Neural cell (in vitro differentiated cells): Measurements from ENCODE around the gene MAPT. TPM values are rescaled to one million over a fixed set of nuclear protein-coding genes. Genes with fewer than 3 reads are reported as not detected.

Source experiments
- H2AFZ ChIP-seq: fragments of 200-600, 300-800 bp; sonication (generic), shearing (Covaris generic); 2 replicates; pipeline ENCODE4 v1.6.0; 2014; ENCODE audit warnings: low read depth, mild to moderate bottlenecking, antibody characterized with exemption, low read length, moderate library complexity
- H3F3A ChIP-seq: fragments of 200-600 bp; shearing (Covaris generic); 2 replicates; pipeline ENCODE4 v1.6.1; 2016; ENCODE audit warnings: mild to moderate bottlenecking, moderate library complexity, mixed read lengths, antibody characterized with exemption, low read length; ENCODE audit not compliant: insufficient read depth, poor library complexity, severe bottlenecking
- H3K27ac ChIP-seq: fragments of 200-600, 300-800 bp; sonication (generic), shearing (Covaris generic); 2 replicates; pipeline ENCODE4 v1.5.1; 2014; ENCODE audit warnings: mild to moderate bottlenecking, low read length, moderate library complexity
- H3K27me3 ChIP-seq: fragments of 300-800, 200-600 bp; sonication (generic), shearing (Covaris generic); 2 replicates; pipeline ENCODE4 v1.6.0; 2014; ENCODE audit warnings: mild to moderate bottlenecking, low read depth, low read length, moderate library complexity; ENCODE audit not compliant: insufficient read depth
- H3K36me3 ChIP-seq: fragments of 300-800, 200-600 bp; sonication (generic), shearing (Covaris generic); 2 replicates; pipeline ENCODE4 v1.5.1; 2014; ENCODE audit warnings: mild to moderate bottlenecking, antibody characterized with exemption, low read length, moderate library complexity; ENCODE audit not compliant: insufficient read depth
- H3K4me2 ChIP-seq: fragments of 300-800, 200-600 bp; sonication (generic), shearing (Covaris generic); 2 replicates; pipeline ENCODE4 v1.6.0; 2014; ENCODE audit warnings: mild to moderate bottlenecking, low read length
- H3K4me3 ChIP-seq: fragments of 300-800, 200-600 bp; sonication (generic), shearing (Covaris generic); 2 replicates; pipeline ENCODE4 v1.5.1; 2014; ENCODE audit warnings: mild to moderate bottlenecking, low read length, moderate library complexity
- H3K79me2 ChIP-seq: fragments of 200-600 bp; shearing (Covaris generic); replicated peaks from 2 replicates; pipeline ENCODE4 v1.6.0; 2014; ENCODE audit warnings: mild to moderate bottlenecking, low read length, moderate library complexity; ENCODE audit not compliant: insufficient read depth
- H3K9ac ChIP-seq: fragments of 300-800, 200-600 bp; sonication (generic), shearing (Covaris generic); 2 replicates; pipeline ENCODE4 v1.6.1; 2016; ENCODE audit warnings: mild to moderate bottlenecking, low read length, mixed read lengths
- H3K9me2 ChIP-seq: fragments of 200-600 bp; shearing (Covaris generic); 2 replicates; pipeline ENCODE4 v1.6.1; 2016; ENCODE audit warnings: mild to moderate bottlenecking, low read length, mixed read lengths; ENCODE audit not compliant: insufficient read depth
- H3K9me3 ChIP-seq: fragments of 200-600, 300-800 bp; sonication (generic), shearing (Covaris generic); 2 replicates; pipeline ENCODE4 v1.6.1; 2016; ENCODE audit warnings: mild to moderate bottlenecking, mixed run types, low read length, moderate library complexity, mixed read lengths
- H4K20me1 ChIP-seq: fragments of 200-600 bp; shearing (Covaris generic); 2 replicates; pipeline ENCODE4 v1.6.1; 2016; ENCODE audit warnings: mild to moderate bottlenecking, mixed run types; ENCODE audit not compliant: insufficient read depth
- CTCF ChIP-seq: fragments of 450-650 bp; IDR thresholded peaks from 2 replicates; pipeline ENCODE4 v1.5.1; 2014; ENCODE audit warnings: antibody characterized with exemption, mild to moderate bottlenecking, moderate library complexity; ENCODE audit not compliant: poor library complexity, severe bottlenecking
- EP300 ChIP-seq: fragments of 450-650 bp; conservative IDR thresholded peaks from 2 replicates; pipeline ENCODE4 v1.6.1; 2014; ENCODE audit warnings: antibody characterized with exemption, mild to moderate bottlenecking, moderate library complexity; ENCODE audit not compliant: poor library complexity, severe bottlenecking
- EZH2 ChIP-seq: fragments of 200-600, 300-800 bp; shearing (Covaris generic), sonication (generic); IDR thresholded peaks from 2 replicates; pipeline ENCODE4 v1.6.1; 2014; ENCODE audit warnings: antibody characterized with exemption, low read length, borderline replicate concordance, mild to moderate bottlenecking; ENCODE audit not compliant: insufficient read depth, poor library complexity, severe bottlenecking
- MXI1 ChIP-seq: fragments of 450-650 bp; conservative IDR thresholded peaks from 2 replicates; pipeline ENCODE4 v1.6.1; 2014; ENCODE audit warnings: antibody characterized with exemption, mild to moderate bottlenecking; ENCODE audit not compliant: poor library complexity, severe bottlenecking
- POLR2AphosphoS5 ChIP-seq: IDR thresholded peaks from 2 replicates; pipeline ENCODE4 v1.6.1; 2012
- RAD21 ChIP-seq: fragments of 450-650 bp; conservative IDR thresholded peaks from 2 replicates; pipeline ENCODE4 v1.6.1; 2014; ENCODE audit warnings: antibody characterized with exemption, mild to moderate bottlenecking, moderate library complexity
- SMC3 ChIP-seq: fragments of 450-650 bp; conservative IDR thresholded peaks from 2 replicates; pipeline ENCODE4 v1.6.1; 2014; ENCODE audit warnings: antibody characterized with exemption, mild to moderate bottlenecking, moderate library complexity; ENCODE audit not compliant: poor library complexity
- TAF1 ChIP-seq: IDR thresholded peaks from 2 replicates; pipeline ENCODE4 v1.6.1; 2012; ENCODE audit warnings: low read depth
- polyA plus RNA-seq: library from polyadenylated mRNA; depleted of rRNA; stranded (reverse); fragments of >200 nt; gene quantifications from 2 replicates; pipeline ENCODE4 v1.2.3, GENCODE V29; 2014
- TF ChIP-seq, protein P1 (sequence below): IDR thresholded peaks from 2 replicates; pipeline ENCODE4 v1.6.1; 2012; ENCODE audit warnings: borderline replicate concordance

The MAPT gene
- polyA plus RNA-seq, 1 donor from 2014 or later: 94.5 TPM

DNA sequence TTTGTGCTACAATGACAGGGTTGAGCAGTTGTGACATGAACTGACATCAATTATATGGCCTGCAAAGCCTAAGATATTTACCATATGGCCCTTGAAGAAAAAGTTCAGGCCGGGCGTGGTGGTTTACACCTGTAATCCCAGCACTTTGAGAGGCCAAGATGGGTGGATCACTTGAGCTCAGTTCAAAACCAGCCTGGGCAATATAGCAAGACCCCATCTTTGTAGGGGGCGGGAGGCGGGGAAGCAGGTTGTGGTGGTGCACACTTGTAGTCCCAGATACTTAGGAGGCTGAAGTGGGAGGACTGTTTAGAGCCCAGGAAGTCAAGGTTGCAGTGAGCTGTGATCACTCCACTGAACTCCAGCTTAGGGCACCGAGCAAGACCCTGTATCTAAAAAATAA lies 153.0 kb downstream of the MAPT start:
- H3F3A ChIP-seq: no peaks in the 10 kb centered on the region
- H3K9ac ChIP-seq: no peak overlapping the region
- H3K9me2 ChIP-seq: no peaks in the 10 kb centered on the region
- H3K9me3 ChIP-seq: no peaks in the 10 kb centered on the region
- TF ChIP-seq POLR2AphosphoS5 (no peak), TAF1 (no peak), MXI1 (no peak), CTCF (no peak), EZH2 (no peak), RAD21 (no peak), EP300 (no peak), SMC3 (no peak)
- TF ChIP-seq, protein P1, sequence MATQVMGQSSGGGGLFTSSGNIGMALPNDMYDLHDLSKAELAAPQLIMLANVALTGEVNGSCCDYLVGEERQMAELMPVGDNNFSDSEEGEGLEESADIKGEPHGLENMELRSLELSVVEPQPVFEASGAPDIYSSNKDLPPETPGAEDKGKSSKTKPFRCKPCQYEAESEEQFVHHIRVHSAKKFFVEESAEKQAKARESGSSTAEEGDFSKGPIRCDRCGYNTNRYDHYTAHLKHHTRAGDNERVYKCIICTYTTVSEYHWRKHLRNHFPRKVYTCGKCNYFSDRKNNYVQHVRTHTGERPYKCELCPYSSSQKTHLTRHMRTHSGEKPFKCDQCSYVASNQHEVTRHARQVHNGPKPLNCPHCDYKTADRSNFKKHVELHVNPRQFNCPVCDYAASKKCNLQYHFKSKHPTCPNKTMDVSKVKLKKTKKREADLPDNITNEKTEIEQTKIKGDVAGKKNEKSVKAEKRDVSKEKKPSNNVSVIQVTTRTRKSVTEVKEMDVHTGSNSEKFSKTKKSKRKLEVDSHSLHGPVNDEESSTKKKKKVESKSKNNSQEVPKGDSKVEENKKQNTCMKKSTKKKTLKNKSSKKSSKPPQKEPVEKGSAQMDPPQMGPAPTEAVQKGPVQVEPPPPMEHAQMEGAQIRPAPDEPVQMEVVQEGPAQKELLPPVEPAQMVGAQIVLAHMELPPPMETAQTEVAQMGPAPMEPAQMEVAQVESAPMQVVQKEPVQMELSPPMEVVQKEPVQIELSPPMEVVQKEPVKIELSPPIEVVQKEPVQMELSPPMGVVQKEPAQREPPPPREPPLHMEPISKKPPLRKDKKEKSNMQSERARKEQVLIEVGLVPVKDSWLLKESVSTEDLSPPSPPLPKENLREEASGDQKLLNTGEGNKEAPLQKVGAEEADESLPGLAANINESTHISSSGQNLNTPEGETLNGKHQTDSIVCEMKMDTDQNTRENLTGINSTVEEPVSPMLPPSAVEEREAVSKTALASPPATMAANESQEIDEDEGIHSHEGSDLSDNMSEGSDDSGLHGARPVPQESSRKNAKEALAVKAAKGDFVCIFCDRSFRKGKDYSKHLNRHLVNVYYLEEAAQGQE: no peak
- peaks cover 6% of the 10 kb centered on the region for H3K36me3 ChIP-seq
- H3K79me2 ChIP-seq: peaks cover 2% of the 10 kb centered on the region
- no peak overlapping the region for H3K27ac ChIP-seq
- H4K20me1 ChIP-seq: peaks cover 5% of the 10 kb centered on the region
- no peak overlapping the region for H2AFZ ChIP-seq
- no peaks in the 10 kb centered on the region for H3K27me3 ChIP-seq
- H3K4me2 ChIP-seq: no peak overlapping the region
- no peak overlapping the region for H3K4me3 ChIP-seq

GRCh38 chr17:46047856-46048255 lies 153.5 kb downstream of the MAPT start:
- Histone ChIP-seq H3K36me3 (peaks cover 6% of the 10 kb centered on the region), H3K27me3 (no peaks in the 10 kb centered on the region), H3K9me3 (no peaks in the 10 kb centered on the region), H3F3A (no peaks in the 10 kb centered on the region), H3K9ac (no peak overlapping the region), H3K4me2 (no peak overlapping the region), H3K4me3 (no peak overlapping the region), H3K79me2 (no peaks in the 10 kb centered on the region), H3K27ac (no peak overlapping the region), H4K20me1 (peaks cover 5% of the 10 kb centered on the region), H2AFZ (no peak overlapping the region), H3K9me2 (no peaks in the 10 kb centered on the region)
- TF ChIP-seq CTCF (no peak), EZH2 (no peak), RAD21 (no peak), SMC3 (no peak), POLR2AphosphoS5 (no peak), EP300 (no peak), MXI1 (no peak), TAF1 (no peak)
- TF ChIP-seq, protein P1: no peak
